Measurements from ENCODE around the gene MFSD2A.
"Not testable (repeated sequence)": the region's sequence is repeated elsewhere in the genome, so short reads cannot be mapped to it uniquely, and the experiment has no call there.

The MFSD2A gene

DNA sequence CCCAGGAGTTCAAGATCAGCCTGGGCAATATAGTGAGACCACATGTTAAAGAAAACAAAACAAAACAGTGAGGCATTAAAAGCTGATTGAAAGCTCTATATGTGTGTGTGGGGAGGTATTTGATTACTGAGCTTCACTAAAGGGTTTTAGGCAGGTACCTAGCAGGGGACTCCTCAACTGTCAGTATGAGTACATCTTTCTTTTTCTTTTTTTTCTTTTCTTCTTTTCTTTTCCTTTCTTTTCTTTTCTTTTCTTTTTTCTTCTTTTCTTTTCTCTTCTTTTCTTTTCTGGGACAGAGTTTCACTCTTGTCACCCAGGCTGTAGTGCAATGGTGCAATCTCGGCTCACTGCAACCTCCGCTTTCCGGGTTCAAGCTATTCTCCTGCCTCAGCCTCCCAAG, 44.7 kb upstream of the MFSD2A start:
- Histone ChIP-seq H3K27ac (no peak overlapping the region), H3K9ac (no peak overlapping the region), H3K4me2 (ENCODE audit: low read length) (no peak overlapping the region), H3K9me3 (ENCODE audit: control insufficient read depth, low read length) (no peaks in the 10 kb centered on the region), H3K36me3 (ENCODE audit: control insufficient read depth, insufficient read depth, low read length) (no peaks in the 10 kb centered on the region), H3K79me2 (no peaks in the 10 kb centered on the region), H2AFZ (no peak overlapping the region), H3K27me3 (ENCODE audit: control insufficient read depth, insufficient read depth, low read length) (no peaks in the 10 kb centered on the region), H3K4me3 (ENCODE audit: low read depth, low read length) (no peak overlapping the region), H3K4me1 (no peaks in the 10 kb centered on the region)
- TF ChIP-seq CTCF (IDR thresholded peaks at IDR 0.05): no peak

DNA sequence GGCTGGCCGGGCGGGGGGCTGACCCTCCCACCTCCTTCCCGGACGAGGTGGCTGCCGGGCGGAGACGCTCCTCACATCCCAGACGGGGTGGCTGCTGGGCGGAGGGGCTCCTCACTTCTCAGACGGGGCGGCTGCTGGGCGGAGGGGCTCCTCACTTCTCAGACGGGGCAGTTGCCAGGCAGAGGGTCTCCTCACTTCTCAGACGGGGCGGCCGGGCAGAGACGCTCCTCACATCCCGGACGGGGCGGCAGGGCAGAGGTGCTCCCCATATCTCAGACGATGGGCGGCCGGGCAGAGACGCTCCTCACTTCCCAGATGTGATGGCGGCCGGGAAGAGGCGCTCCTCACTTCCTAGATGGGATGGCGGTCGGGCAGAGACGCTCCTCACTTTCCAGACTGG, 41.8 kb upstream of the MFSD2A start:
- H3K27me3 ChIP-seq (ENCODE audit: control insufficient read depth, insufficient read depth, low read length); H3K4me2 ChIP-seq (ENCODE audit: low read length); H3K27ac ChIP-seq; H3K79me2 ChIP-seq; H2AFZ ChIP-seq; H3K9ac ChIP-seq; H3K4me1 ChIP-seq; H3K36me3 ChIP-seq (ENCODE audit: control insufficient read depth, insufficient read depth, low read length); H3K4me3 ChIP-seq (ENCODE audit: low read depth, low read length); H3K9me3 ChIP-seq (ENCODE audit: control insufficient read depth, low read length): not testable (repeated sequence)

GRCh38 chr1:39915499-39916129, 39.3 kb upstream of the MFSD2A start:
- no peaks in the 10 kb centered on the region for H3K27me3 ChIP-seq (ENCODE audit: control insufficient read depth, insufficient read depth, low read length)
- H3K36me3 ChIP-seq (ENCODE audit: control insufficient read depth, insufficient read depth, low read length): no peaks in the 10 kb centered on the region
- no peak for TF ChIP-seq CTCF (IDR thresholded peaks at IDR 0.05)
- no peak overlapping the region for H3K4me2 ChIP-seq (ENCODE audit: low read length)
- no peak overlapping the region for H3K4me3 ChIP-seq (ENCODE audit: low read depth, low read length)
- H3K27ac ChIP-seq: no peak overlapping the region
- no peak overlapping the region for H3K9ac ChIP-seq
- no peaks in the 10 kb centered on the region for H3K4me1 ChIP-seq
- H3K79me2 ChIP-seq: no peaks in the 10 kb centered on the region
- no peak overlapping the region for H2AFZ ChIP-seq
- H3K9me3 ChIP-seq (ENCODE audit: control insufficient read depth, low read length): no peaks in the 10 kb centered on the region

DNA sequence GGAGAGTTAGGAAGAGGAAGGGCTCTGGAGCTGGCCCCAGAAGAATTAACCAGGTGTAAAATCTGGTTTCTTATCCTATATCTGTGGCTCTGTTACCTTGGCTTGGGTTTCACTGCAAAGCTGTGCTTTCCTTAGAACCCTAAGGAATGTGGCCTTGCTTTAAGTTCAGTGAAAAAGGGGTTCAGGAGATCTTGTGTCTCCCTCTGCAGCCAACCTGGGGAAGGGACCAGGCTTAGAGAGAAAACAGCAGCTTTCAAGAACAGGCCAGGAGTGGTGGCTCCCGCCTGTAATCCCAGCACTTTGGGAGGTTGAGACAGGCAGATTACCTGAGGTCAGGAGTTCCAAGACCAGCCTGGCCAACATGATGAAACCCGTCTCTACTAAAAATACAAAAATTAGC, 37.1 kb upstream of the MFSD2A start:
- Histone ChIP-seq H3K4me2 (ENCODE audit: low read length) (no peak overlapping the region), H3K9ac (no peak overlapping the region), H3K9me3 (ENCODE audit: control insufficient read depth, low read length) (no peaks in the 10 kb centered on the region), H3K4me1 (no peaks in the 10 kb centered on the region), H3K79me2 (no peaks in the 10 kb centered on the region), H3K27ac (no peak overlapping the region), H2AFZ (no peak overlapping the region), H3K27me3 (ENCODE audit: control insufficient read depth, insufficient read depth, low read length) (no peaks in the 10 kb centered on the region), H3K36me3 (ENCODE audit: control insufficient read depth, insufficient read depth, low read length) (no peaks in the 10 kb centered on the region), H3K4me3 (ENCODE audit: low read depth, low read length) (no peak overlapping the region)
- TF ChIP-seq CTCF (IDR thresholded peaks at IDR 0.05): no peak

GRCh38 chr1:39919545-39919944, 35.4 kb upstream of the MFSD2A start:
- Histone ChIP-seq H2AFZ (no peak overlapping the region), H3K4me3 (ENCODE audit: low read depth, low read length) (no peak overlapping the region), H3K4me1 (no peaks in the 10 kb centered on the region), H3K4me2 (ENCODE audit: low read length) (no peak overlapping the region), H3K36me3 (ENCODE audit: control insufficient read depth, insufficient read depth, low read length) (no peaks in the 10 kb centered on the region), H3K9ac (no peak overlapping the region), H3K27ac (no peak overlapping the region), H3K9me3 (ENCODE audit: control insufficient read depth, low read length) (no peaks in the 10 kb centered on the region), H3K79me2 (no peaks in the 10 kb centered on the region), H3K27me3 (ENCODE audit: control insufficient read depth, insufficient read depth, low read length) (no peaks in the 10 kb centered on the region)
- peak; percentile 43 for TF ChIP-seq CTCF (IDR thresholded peaks at IDR 0.05)

All from parathyroid adenoma (tissue), 2 donors.